ENCODE results near the gene MBP.

MBP gene

DNA sequence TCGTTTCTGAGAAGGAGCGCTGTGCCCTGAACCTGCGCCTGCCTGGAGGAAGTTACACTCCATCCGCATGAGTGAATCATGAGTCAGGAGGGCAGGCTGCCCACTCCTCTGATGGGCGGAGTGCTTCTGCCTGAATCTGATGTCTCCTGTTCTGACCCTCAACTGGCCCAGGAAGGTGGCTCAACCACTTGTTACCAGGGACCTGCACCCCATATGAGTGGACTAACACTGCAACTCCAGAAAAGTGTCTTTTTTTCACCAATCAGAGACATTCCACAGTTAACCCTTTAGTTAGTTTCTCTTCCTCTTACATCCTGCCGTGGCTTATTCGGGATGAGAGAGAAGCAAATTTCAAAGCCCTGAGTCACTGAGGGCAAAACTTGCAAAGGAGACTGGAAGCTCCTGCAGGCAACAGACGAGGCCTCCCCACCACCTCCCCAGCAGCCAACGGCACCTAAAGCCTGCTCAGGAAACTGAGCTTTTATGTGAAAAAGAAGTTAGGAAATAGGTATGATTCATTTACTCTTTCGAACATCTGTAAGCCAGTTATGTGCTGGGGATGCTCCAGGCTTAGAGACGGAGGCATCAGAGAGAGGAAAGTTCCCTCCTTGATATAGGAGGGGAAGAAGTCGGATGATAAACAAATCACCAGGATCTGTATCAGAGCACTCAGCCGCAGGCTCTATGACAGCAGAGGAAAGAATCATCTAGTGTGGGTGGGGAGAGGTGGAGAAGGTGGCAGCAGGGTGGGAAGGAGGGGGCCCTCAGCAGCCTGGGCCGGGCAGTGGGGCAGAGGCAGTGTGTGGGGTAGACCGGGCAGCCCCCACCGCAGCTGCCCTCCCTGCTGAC lies 30.9 kb downstream of the MBP start:
- no peak for DNase-seq (ENCODE audit: low read depth in 2 of 2, low spot score in 1 of 2)

DNA sequence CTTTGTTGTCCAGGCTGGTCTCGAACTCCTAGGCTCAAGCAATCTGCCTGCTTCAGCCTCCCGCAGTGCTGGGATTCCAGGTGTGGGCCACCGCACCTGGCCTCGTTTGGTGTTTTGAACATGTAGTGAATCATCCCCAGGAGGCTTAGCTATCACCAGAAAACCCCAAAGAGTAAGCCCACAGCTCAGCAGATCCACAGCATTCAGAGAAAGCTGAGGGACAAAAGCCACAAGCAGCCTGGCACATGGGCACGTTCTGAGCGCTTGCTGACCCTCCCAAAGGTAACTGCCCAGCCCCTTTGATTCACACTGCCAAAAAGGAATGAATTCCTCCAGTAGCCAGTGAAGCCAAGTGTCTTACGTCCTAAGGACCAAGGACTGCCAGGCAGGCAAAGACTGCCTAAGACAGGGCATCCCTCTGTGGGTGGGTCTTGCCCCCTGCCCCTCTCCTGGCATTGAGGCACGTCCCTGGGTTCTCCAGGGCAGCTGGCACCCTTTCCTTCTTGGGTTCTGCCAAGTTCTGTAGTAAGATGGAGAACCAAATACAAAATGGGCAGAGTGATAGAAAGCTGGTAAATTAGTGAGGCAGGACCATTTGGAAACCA lies 31.7 kb downstream of the MBP start:
- DNase-seq (ENCODE audit: low read depth in 2 of 2, low spot score in 1 of 2) = no peak

- DNase-seq (ENCODE audit: low read depth in 2 of 2, low spot score in 1 of 2) = no peak
Measured at GRCh38 chr18:77099485-77100370, 32.9 kb downstream of the MBP start.

GRCh38 chr18:77098538-77099174 lies 33.9 kb downstream of the MBP start:
- no peak for DNase-seq (ENCODE audit: low read depth in 2 of 2, low spot score in 1 of 2)

- no peak for DNase-seq (ENCODE audit: low read depth in 2 of 2, low spot score in 1 of 2)
Measured at GRCh38 chr18:77098029-77098428, 34.6 kb downstream of the MBP start.

- no peak for DNase-seq (ENCODE audit: low read depth in 2 of 2, low spot score in 1 of 2)
Measured at GRCh38 chr18:77096936-77097886, 35.4 kb downstream of the MBP start.

DNA sequence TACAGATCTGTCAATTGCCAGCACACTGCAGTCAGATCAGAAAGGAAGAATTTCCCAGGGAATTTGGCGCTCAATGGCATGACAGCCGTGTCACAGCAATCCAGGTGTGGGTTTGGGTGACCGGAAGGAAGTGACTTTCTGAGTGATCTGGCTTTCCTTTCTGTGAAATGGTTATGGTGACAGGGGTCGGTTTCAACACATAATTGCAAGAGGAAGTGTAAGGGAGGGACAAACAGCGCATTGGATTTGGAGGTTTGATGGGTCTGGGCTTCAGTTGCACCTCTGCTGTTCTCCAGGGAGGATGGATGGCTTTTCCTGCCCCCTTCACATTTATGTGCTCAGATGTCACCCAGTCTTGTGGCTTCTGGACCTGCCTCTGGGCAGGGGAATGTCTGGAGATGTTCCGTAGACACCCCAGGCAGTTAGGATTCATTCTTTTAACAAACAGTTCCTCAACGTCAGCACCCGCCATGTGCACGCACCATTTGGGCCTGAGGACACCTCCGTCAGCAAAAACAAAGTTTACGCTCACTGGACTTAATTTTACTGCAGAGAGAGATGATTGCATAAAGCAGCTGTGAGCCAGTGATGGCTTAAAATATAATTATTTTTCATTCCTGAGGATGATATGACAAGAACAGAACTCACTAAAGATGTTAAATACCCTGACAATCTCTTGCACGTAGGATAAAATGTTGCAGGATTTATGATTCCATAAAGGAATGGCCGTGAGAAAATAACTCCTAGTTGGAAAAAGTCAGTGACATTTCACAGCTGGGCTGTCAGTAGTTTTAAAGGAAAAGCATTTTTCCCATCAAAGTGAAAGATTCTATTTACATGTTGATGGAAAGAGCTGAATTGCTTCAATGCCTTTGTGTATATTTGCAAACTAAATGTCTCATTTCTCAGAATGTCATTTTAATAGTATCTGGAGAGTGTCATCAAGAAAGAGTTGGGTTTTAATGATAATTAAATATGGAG lies 36.9 kb downstream of the MBP start:
- DNase-seq (ENCODE audit: low read depth in 2 of 2, low spot score in 1 of 2) = no peak

DNA sequence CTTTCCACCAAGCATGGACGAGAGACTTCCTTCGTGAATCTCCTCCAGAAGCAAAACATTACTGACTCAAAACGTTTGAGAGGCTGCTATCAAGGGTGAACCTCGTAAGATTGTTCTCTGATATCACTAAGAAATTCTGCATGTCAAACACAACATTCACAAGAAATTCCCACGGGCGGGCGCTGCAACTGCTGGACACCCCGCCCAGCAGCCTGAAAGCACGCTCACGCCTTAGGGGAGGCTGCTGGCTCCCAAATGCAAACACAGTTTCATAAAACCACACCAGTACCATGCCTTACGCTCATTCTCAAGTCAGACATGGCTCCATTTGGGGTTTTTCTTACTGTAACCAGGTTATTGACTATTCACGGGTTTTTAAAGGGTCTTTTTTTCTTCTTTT lies 39.0 kb downstream of the MBP start:
- no peak for DNase-seq (ENCODE audit: low read depth in 2 of 2, low spot score in 1 of 2)

- DNase-seq (ENCODE audit: low read depth in 2 of 2, low spot score in 1 of 2) = no peak
Measured at GRCh38 chr18:77093067-77093430, 39.5 kb downstream of the MBP start.

- no peak for DNase-seq (ENCODE audit: low read depth in 2 of 2, low spot score in 1 of 2)
Measured at GRCh38 chr18:77092104-77093066, 40.2 kb downstream of the MBP start.

- DNase-seq (ENCODE audit: low read depth in 2 of 2, low spot score in 1 of 2) = no peak
Measured at GRCh38 chr18:77091366-77091765, 41.2 kb downstream of the MBP start.

GRCh38 chr18:77090546-77091174 lies 41.9 kb downstream of the MBP start:
- no peak for DNase-seq (ENCODE audit: low read depth in 2 of 2, low spot score in 1 of 2)

GRCh38 chr18:77089723-77090285 lies 42.8 kb downstream of the MBP start:
- DNase-seq (ENCODE audit: low read depth in 2 of 2, low spot score in 1 of 2) = no peak

- DNase-seq (ENCODE audit: low read depth in 2 of 2, low spot score in 1 of 2) = no peak
Measured at GRCh38 chr18:77088963-77089722, 43.4 kb downstream of the MBP start.

GRCh38 chr18:77087393-77088141 lies 45.0 kb downstream of the MBP start:
- DNase-seq (ENCODE audit: low read depth in 2 of 2, low spot score in 1 of 2) = no peak

All from stimulated activated CD8-positive, alpha-beta memory T cell treated with anti-CD3 and anti-CD28 coated beads, Interleukin-4, amount 100 ng/mL, for 4 hours (primary cell).